HepG2 (cell line): ENCODE data around the gene ARID1A. TPM values are rescaled to one million over a fixed set of nuclear protein-coding genes. Genes with fewer than 3 reads are reported as not detected.

Experiments used
- ADNP ChIP-seq: sonication (generic); formaldehyde crosslinking; IDR thresholded peaks from 2 replicates; pipeline ENCODE4 v1.4.0; 2020; ENCODE audit warnings: missing genetic modification reagents
- EHMT2 ChIP-seq: fragments of 200-600 bp; sonication (generic); IDR thresholded peaks from 2 replicates; pipeline ENCODE4 v1.7.0; 2017; ENCODE audit warnings: antibody characterized with exemption, low read depth, low read length, borderline replicate concordance
- ELF1 ChIP-seq: sonication (generic); formaldehyde crosslinking; IDR thresholded peaks from 2 replicates; pipeline ENCODE4 v1.4.0; 2020; ENCODE audit warnings: missing genetic modification reagents
- ESRRA ChIP-seq: sonication (generic); formaldehyde crosslinking; IDR thresholded peaks from 2 replicates; pipeline ENCODE4 v1.5.1; 2020; ENCODE audit warnings: mild to moderate bottlenecking, low read depth, missing genetic modification reagents
- FLYWCH1 ChIP-seq: sonication (generic); formaldehyde crosslinking; IDR thresholded peaks from 2 replicates; pipeline ENCODE4 v1.8.1; 2023; ENCODE audit warnings: mild to moderate bottlenecking, missing genetic modification reagents
- FOSL2 ChIP-seq: sonication (generic); formaldehyde crosslinking; IDR thresholded peaks from 2 replicates; pipeline ENCODE4 v1.4.0; 2020; ENCODE audit warnings: missing genetic modification reagents
- FOXK2 ChIP-seq: fragments of 450-650 bp; IDR thresholded peaks from 2 replicates; pipeline ENCODE4 v1.6.1; 2016
- HOMEZ ChIP-seq: IDR thresholded peaks from 2 replicates; pipeline ENCODE4 v1.6.1; 2016; ENCODE audit warnings: low read depth
- MED13 ChIP-seq: sonication (generic); formaldehyde crosslinking; IDR thresholded peaks from 2 replicates; pipeline ENCODE4 v1.5.0; 2020; ENCODE audit warnings: missing genetic modification reagents
- MED8 ChIP-seq: sonication (generic); formaldehyde crosslinking; IDR thresholded peaks from 2 replicates; pipeline ENCODE4 v1.8.1; 2023; ENCODE audit warnings: mild to moderate bottlenecking, missing genetic modification reagents; ENCODE audit not compliant: insufficient replicate concordance
- POLR2G ChIP-seq: fragments of 200-400 bp; formaldehyde crosslinking; IDR thresholded peaks from 2 replicates; pipeline ENCODE4 v1.6.1; 2018; ENCODE audit warnings: mild to moderate bottlenecking, low read depth, low read length, moderate library complexity
- SKI ChIP-seq: fragments of 450-650 bp; IDR thresholded peaks from one replicate; pipeline ENCODE4 v1.6.1; 2018; ENCODE audit warnings: mild to moderate bottlenecking; ENCODE audit not compliant: partially characterized antibody
- TCF7 ChIP-seq: sonication (generic); IDR thresholded peaks from 2 replicates; pipeline ENCODE4 v1.6.1; 2016; ENCODE audit warnings: antibody characterized with exemption, low read depth
- TP53 ChIP-seq: sonication (generic); formaldehyde crosslinking; conservative IDR thresholded peaks from 2 replicates; pipeline ENCODE4 v1.4.0; 2020; ENCODE audit warnings: missing genetic modification reagents
- ZNF180 ChIP-seq: sonication (generic); formaldehyde crosslinking; IDR thresholded peaks from 2 replicates; pipeline ENCODE4 v1.4.0; 2020; ENCODE audit warnings: low read depth, missing genetic modification reagents, borderline replicate concordance
- ZNF235 ChIP-seq: sonication (generic); formaldehyde crosslinking; IDR thresholded peaks from 2 replicates; pipeline ENCODE4 v1.8.1; 2023; ENCODE audit warnings: mild to moderate bottlenecking, missing genetic modification reagents, borderline replicate concordance
- ZNF263 ChIP-seq: sonication (generic); formaldehyde crosslinking; IDR thresholded peaks from 2 replicates; pipeline ENCODE4 v1.4.0; 2020; ENCODE audit warnings: missing genetic modification reagents
- ZNF296 ChIP-seq: sonication (generic); formaldehyde crosslinking; conservative IDR thresholded peaks from 2 replicates; pipeline ENCODE4 v1.5.0; 2020; ENCODE audit warnings: mild to moderate bottlenecking, missing genetic modification reagents
- ZNF367 ChIP-seq: sonication (generic); formaldehyde crosslinking; IDR thresholded peaks from 2 replicates; pipeline ENCODE4 v1.4.0; 2020; ENCODE audit warnings: missing genetic modification reagents, borderline replicate concordance
- ZNF468 ChIP-seq: sonication (generic); formaldehyde crosslinking; IDR thresholded peaks from 2 replicates; pipeline ENCODE4 v1.8.0; 2022; ENCODE audit warnings: mild to moderate bottlenecking, moderate library complexity, missing genetic modification reagents
- ZNF557 ChIP-seq: sonication (generic); formaldehyde crosslinking; IDR thresholded peaks from 2 replicates; pipeline ENCODE4 v1.4.0; 2020; ENCODE audit warnings: missing genetic modification reagents
- ZNF570 ChIP-seq: sonication (generic); formaldehyde crosslinking; IDR thresholded peaks from 2 replicates; pipeline ENCODE4 v1.4.0; 2020; ENCODE audit warnings: mild to moderate bottlenecking, missing genetic modification reagents, borderline replicate concordance
- ZNF639 ChIP-seq: conservative IDR thresholded peaks from 2 replicates; pipeline ENCODE4 v1.6.1; 2018; ENCODE audit warnings: missing genetic modification reagents
- ZNF646 ChIP-seq: sonication (generic); formaldehyde crosslinking; IDR thresholded peaks from 2 replicates; pipeline ENCODE4 v1.9.0; 2021; ENCODE audit warnings: mild to moderate bottlenecking, missing genetic modification reagents
- polyA plus RNA-seq, 8 experiments: library from polyadenylated mRNA; depleted of rRNA in 3 of 8; stranded (reverse) in 7 of 8; unstranded in 1 of 8; fragments of >200 nt; fragmentation: Illumina TruSeq in 4 of 8; extraction: Trizol in 4 of 8; gene quantifications; 2 replicates each; pipeline versions ENCODE4 v1.2.1 to v1.2.3, GENCODE V29; 2011 to 2016; ENCODE audit warnings: low read depth in 4 of 8, missing spikeins in 1 of 8, mixed read lengths in 1 of 8; ENCODE audit not compliant: insufficient read depth in 1 of 8
- total RNA-seq, 5 experiments: library from RNA; depleted of rRNA; stranded (reverse); fragments of >200 nt; fragmentation: Illumina TruSeq; extraction: Trizol; gene quantifications; 2 replicates each; pipeline ENCODE4 v1.2.3, GENCODE V29; 2016; ENCODE audit warnings: low read depth in 1 of 5

Gene ARID1A
- total and polyA plus RNA-seq, 2 of the 13 experiments (the other 11 are each of a cell fraction or from before 2014, with no cell fraction given), result 11.9 to 15.9 TPM

GRCh38 chr1:26787381-26787705, 91.5 kb downstream of the ARID1A start (continued):
- TF ChIP-seq ZNF296 (CRISPR knock-in tag) (no peak), ELF1 (CRISPR knock-in tag) (no peak), ZNF468 (no peak), MED13 (CRISPR knock-in tag) (0 out of 2 replicates have a peak, but pooled peaks have one; percentile 28), ZNF639 (CRISPR knock-in tag) (no peak), ZNF263 (CRISPR knock-in tag) (no peak), HOMEZ (CRISPR knock-in tag) (no peak), ZNF180 (CRISPR knock-in tag) (0 out of 2 replicates have a peak, but pooled peaks have one; percentile 46), FOSL2 (CRISPR knock-in tag) (no peak), EHMT2 (no peak), ZNF570 (CRISPR knock-in tag) (no peak), MED8 (CRISPR knock-in tag) (no peak), ZNF367 (CRISPR knock-in tag) (no peak), TCF7 (no peak), TP53 (CRISPR knock-in tag) (no peak), ADNP (CRISPR knock-in tag) (no peak), ZNF557 (CRISPR knock-in tag) (no peak), SKI (no peak), ZNF235 (CRISPR knock-in tag) (no peak), POLR2G (no peak), ESRRA (CRISPR knock-in tag) (0 out of 2 replicates have a peak, but pooled peaks have one; percentile 5), FLYWCH1 (CRISPR knock-in tag) (no peak), ZNF646 (CRISPR knock-in tag) (no peak), FOXK2 (no peak)
